GM12864 (cell line): Measurements from ENCODE around the gene CDC25C.
A peak's percentile ranks its signal among the peaks of the same experiment; 100 is the strongest.

Experiments
- DNase-seq: peaks from one replicate; pipeline ENCODE4 v3.0.0-alpha.2; 2011; ENCODE audit warnings: low read depth
- H3K4me3 ChIP-seq: 2 replicates; pipeline ENCODE4 v1.5.1; 2011; ENCODE audit warnings: mild to moderate bottlenecking, low read depth, low read length, control low read depth
- TF ChIP-seq, protein P1 (sequence below): IDR thresholded peaks from 2 replicates; pipeline ENCODE4 v1.5.1; 2011; ENCODE audit warnings: low read depth, mild to moderate bottlenecking, moderate library complexity, low read length, control low read depth, inconsistent platforms; ENCODE audit errors: missing control alignments

Gene CDC25C

GRCh38 chr5:138349852-138350562 is 18.4 kb upstream of the CDC25C start:
- H3K4me3 ChIP-seq, result no peak overlapping the region
- DNase-seq, result no peak
- TF ChIP-seq, protein P1, sequence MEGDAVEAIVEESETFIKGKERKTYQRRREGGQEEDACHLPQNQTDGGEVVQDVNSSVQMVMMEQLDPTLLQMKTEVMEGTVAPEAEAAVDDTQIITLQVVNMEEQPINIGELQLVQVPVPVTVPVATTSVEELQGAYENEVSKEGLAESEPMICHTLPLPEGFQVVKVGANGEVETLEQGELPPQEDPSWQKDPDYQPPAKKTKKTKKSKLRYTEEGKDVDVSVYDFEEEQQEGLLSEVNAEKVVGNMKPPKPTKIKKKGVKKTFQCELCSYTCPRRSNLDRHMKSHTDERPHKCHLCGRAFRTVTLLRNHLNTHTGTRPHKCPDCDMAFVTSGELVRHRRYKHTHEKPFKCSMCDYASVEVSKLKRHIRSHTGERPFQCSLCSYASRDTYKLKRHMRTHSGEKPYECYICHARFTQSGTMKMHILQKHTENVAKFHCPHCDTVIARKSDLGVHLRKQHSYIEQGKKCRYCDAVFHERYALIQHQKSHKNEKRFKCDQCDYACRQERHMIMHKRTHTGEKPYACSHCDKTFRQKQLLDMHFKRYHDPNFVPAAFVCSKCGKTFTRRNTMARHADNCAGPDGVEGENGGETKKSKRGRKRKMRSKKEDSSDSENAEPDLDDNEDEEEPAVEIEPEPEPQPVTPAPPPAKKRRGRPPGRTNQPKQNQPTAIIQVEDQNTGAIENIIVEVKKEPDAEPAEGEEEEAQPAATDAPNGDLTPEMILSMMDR, result no peak

DNA sequence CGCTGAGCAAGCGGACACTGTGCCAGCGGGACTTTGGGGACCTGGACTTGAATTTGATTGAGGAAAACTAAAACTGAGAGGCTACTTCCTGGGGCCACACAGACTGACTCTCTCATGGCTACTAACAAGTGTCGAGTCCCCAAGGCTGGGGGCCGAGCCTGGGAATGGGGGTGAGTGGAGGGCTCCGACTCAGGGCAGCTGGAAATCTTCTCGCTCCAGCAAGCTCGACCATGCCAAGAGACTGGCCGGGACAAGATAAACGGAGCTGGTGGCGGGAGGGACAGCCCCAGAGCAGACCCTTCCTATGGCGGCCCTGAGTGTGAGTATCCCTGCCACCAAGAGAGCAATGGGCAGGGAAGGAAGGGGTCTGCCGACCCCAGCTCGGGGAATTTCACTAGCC is 15.3 kb upstream of the CDC25C start:
- H3K4me3 ChIP-seq, result no peak overlapping the region
- TF ChIP-seq, protein P1, result no peak
- no peak for DNase-seq

DNA sequence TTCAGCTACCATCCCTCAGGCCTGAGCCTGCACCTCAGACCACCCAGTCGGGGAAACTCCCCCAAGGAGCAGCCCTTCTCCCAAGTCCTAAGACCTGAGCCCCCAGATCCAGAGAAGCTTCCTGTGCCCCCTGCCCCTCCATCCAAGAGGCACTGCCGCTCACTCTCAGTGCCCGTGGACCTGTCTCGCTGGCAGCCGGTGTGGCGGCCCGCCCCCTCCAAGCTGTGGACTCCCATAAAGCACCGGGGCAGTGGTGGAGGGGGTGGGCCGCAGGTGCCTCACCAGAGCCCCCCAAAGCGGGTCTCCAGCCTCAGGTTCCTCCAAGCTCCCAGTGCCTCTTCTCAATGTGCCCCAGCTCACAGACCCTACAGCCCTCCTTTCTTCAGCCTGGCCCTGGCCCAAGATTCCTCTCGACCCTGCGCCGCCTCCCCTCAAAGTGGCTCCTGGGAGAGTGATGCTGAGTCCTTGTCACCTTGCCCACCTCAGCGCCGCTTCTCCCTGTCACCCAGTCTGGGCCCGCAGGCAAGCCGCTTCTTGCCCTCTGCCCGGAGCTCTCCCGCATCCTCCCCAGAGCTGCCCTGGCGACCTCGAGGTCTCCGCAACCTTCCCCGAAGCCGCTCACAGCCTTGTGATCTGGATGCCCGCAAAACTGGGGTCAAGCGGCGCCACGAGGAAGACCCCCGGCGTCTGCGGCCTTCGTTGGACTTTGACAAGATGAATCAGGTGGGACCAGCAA is 13.5 kb upstream of the CDC25C start:
- no peak for DNase-seq
- no peak overlapping the region for H3K4me3 ChIP-seq
- TF ChIP-seq, protein P1, result no peak

DNA sequence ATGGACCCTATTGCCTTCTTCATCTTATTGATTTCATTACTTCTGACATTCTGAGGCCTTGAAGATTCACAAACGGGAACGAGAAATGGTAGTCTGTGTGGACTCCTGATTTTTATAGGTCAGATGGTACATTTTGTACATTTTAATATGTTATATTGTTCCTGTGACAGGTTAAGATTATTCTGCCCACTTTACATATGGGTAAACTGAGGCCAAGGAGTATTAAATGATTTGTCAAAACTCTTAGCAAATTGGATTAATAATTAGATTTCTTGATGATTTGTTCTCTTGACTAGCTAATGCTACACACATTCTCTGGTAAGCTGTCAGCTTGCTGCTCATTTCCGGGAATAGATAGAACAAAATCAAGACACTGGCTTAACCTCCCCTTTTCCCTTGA is 8.4 kb upstream of the CDC25C start:
- no peak for DNase-seq
- TF ChIP-seq, protein P1, result no peak
- peak overlapping the region; percentile 73; the same call in 1 of the 2 replicates for H3K4me3 ChIP-seq

DNA sequence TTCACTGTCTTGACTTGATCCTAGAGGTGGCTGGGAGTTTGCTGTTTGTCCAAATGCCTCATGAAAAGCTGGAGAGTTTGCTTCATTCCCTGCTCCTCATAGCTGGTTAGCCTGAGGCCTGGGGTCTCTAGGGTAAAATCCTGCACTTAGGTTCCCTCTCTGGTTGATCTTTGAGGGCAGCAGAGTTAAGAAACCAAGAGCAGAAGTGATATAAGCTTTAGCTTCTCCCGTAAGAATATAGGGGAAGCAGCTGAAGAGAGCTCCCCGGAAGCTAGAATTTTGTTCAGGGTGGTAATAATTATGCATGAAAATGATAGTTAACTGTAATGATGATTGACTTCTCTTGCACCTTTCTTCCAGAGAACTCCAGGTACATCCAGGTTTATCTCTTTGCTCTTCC is 7.9 kb upstream of the CDC25C start:
- TF ChIP-seq, protein P1, result no peak
- H3K4me3 ChIP-seq, result peak overlapping the region; percentile 73
- no peak for DNase-seq

DNA sequence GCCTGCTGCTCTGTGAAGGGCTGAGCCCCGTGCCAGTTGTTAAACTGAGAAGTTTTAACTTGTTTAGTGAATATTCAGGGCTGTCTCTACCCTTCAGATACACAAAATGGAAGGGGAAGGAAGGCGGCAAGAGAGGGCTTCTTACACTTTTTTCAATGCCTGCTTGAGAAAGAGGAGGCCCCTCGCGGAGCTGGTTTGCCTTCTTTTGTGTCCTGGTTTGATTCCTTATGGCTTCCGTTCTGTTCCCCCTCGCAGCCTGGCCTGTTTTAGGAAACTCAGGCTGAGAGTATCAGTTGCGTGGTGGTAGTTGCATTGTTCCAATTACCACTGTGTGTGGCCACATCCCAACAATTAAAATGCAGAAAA is 7.5 kb upstream of the CDC25C start:
- peak overlapping the region; percentile 73 for H3K4me3 ChIP-seq
- DNase-seq, result no peak
- TF ChIP-seq, protein P1, result no peak
